H1 (cell line): ENCODE measurements around the gene RSRC2. TPM values are rescaled to one million over a fixed set of nuclear protein-coding genes. Genes with fewer than 3 reads are reported as not detected.

ENCODE experiments used
- CTCF ChIA-PET: fragments of 300-600 bp; sonication (Branson Sonifier 250); formaldehyde crosslinking; loops from one replicate; lab custom pipeline; 2021; ENCODE audit not compliant: partially characterized antibody; lab: Charles Lee
- POLR2A ChIA-PET: fragments of 300-600 bp; sonication (Branson Sonifier 250); formaldehyde crosslinking; loops from one replicate; lab custom pipeline; 2021; ENCODE audit warnings: inconsistent platforms; ENCODE audit not compliant: partially characterized antibody; lab: Charles Lee
- DNase-seq, 2 experiments: peaks; one replicate each; pipeline versions ENCODE4 v3.0.0 to v3.0.0-alpha.2; 2010 to 2022; ENCODE audit warnings: low spot score in 2 of 2, low read depth in 1 of 2, mixed read lengths in 1 of 2
- FAIRE-seq: peaks from 2 replicates; lab custom pipeline; 2011; peaks lifted over from hg19 to GRCh38; lab: Jason Lieb, UNC
- H2AFZ ChIP-seq: 2 replicates; pipeline ENCODE4 v1.8.1; 2012; ENCODE audit warnings: low read length, inconsistent platforms
- H2AK5ac ChIP-seq: 2 replicates; pipeline ENCODE4 v1.6.1; 2013; ENCODE audit warnings: low read depth, low read length
- H2BK120ac ChIP-seq: replicated peaks from 2 replicates; pipeline ENCODE3; 2013; ENCODE audit warnings: low read depth, low read length, inconsistent platforms
- H2BK12ac ChIP-seq: 2 replicates; pipeline ENCODE4 v1.6.1; 2013; ENCODE audit warnings: low read depth, low read length
- H2BK15ac ChIP-seq: 2 replicates; pipeline ENCODE4 v1.6.1; 2013; ENCODE audit warnings: low read length
- H2BK20ac ChIP-seq: 2 replicates; pipeline ENCODE4 v1.6.1; 2013; ENCODE audit warnings: low read length
- H2BK5ac ChIP-seq: 2 replicates; pipeline ENCODE4 v1.6.1; 2013; ENCODE audit warnings: low read depth, low read length
- H3K14ac ChIP-seq: 2 replicates; pipeline ENCODE4 v1.6.1; 2013; ENCODE audit warnings: inconsistent platforms; ENCODE audit not compliant: insufficient read length
- H3K18ac ChIP-seq: 2 replicates; pipeline ENCODE4 v1.6.1; 2013; ENCODE audit warnings: low read length; ENCODE audit errors: extremely low read depth
- H3K23ac ChIP-seq: 2 replicates; pipeline ENCODE4 v1.6.1; 2013; ENCODE audit warnings: inconsistent platforms; ENCODE audit not compliant: insufficient read length
- H3K23me2 ChIP-seq: 2 replicates; pipeline ENCODE4 v1.6.1; 2013; ENCODE audit warnings: low read depth, low read length
- H3K27ac ChIP-seq: 2 replicates; pipeline ENCODE4 v1.6.1; 2011; ENCODE audit warnings: low read depth, low read length, inconsistent platforms
- H3K27me3 ChIP-seq, 4 experiments: replicated peaks in 1 of 4; 1 replicate in 1 of 4; 2 replicates in 3 of 4; pipeline versions ENCODE4 v1.6.1 to v1.8.1; 2011 to 2013; ENCODE audit warnings: low read length in 3 of 4, mild to moderate bottlenecking in 3 of 4, inconsistent platforms in 2 of 4, mixed read lengths in 2 of 4, moderate library complexity in 1 of 4; ENCODE audit not compliant: control insufficient read depth in 3 of 4, insufficient read depth in 3 of 4; ENCODE audit errors: extremely low read depth in 1 of 4
- H3K36me3 ChIP-seq, 4 experiments: 2 replicates each; pipeline versions ENCODE4 v1.6.1 to v1.8.1; 2011 to 2013; ENCODE audit warnings: mild to moderate bottlenecking in 4 of 4, low read length in 3 of 4, moderate library complexity in 2 of 4, control low read depth in 1 of 4, inconsistent platforms in 1 of 4; ENCODE audit not compliant: insufficient read depth in 4 of 4, control insufficient read depth in 2 of 4
- H3K4ac ChIP-seq: replicated peaks from 2 replicates; pipeline ENCODE3; 2013; ENCODE audit warnings: low read length, low read depth, mixed read lengths, inconsistent platforms; ENCODE audit not compliant: insufficient read length
- H3K4me1 ChIP-seq, 4 experiments: replicated peaks in 1 of 4; 1 replicate in 1 of 4; 2 replicates in 3 of 4; pipeline versions ENCODE4 v1.6.1 to v1.8.1; 2011 to 2013; ENCODE audit warnings: low read length in 3 of 4, inconsistent platforms in 2 of 4, mixed read lengths in 1 of 4; ENCODE audit not compliant: insufficient read depth in 4 of 4, control insufficient read depth in 3 of 4
- H3K4me2 ChIP-seq, 2 experiments: 2 replicates each; pipeline versions ENCODE4 v1.6.1 to v1.8.1; 2011 to 2013; ENCODE audit warnings: low read depth in 2 of 2, low read length in 2 of 2, control low read depth in 1 of 2, inconsistent platforms in 1 of 2, mild to moderate bottlenecking in 1 of 2; ENCODE audit not compliant: insufficient read depth in 1 of 2
- H3K4me3 ChIP-seq, 4 experiments: fragments of 200-600, 300-600 bp in 1 of 4; sonication (generic), shearing (Covaris generic), sonication (Bioruptor Twin) in 1 of 4; 2 replicates each; pipeline versions ENCODE4 v1.5.1 to v1.8.1; 2011 to 2016; ENCODE audit warnings: low read length in 4 of 4, low read depth in 3 of 4, control low read depth in 2 of 4, inconsistent platforms in 2 of 4, mild to moderate bottlenecking in 2 of 4, mixed read lengths in 1 of 4, moderate library complexity in 1 of 4; ENCODE audit not compliant: insufficient read depth in 2 of 4; ENCODE audit errors: extremely low read depth in 1 of 4
- H3K56ac ChIP-seq: replicated peaks from 2 replicates; pipeline ENCODE3; 2013; ENCODE audit warnings: low read depth, mild to moderate bottlenecking, mixed read lengths, low read length, inconsistent platforms; ENCODE audit not compliant: insufficient read length
- H3K79me1 ChIP-seq: 2 replicates; pipeline ENCODE4 v1.6.1; 2013; ENCODE audit warnings: low read depth, low read length, control low read depth
- H3K79me2 ChIP-seq, 2 experiments: 2 replicates each; pipeline versions ENCODE4 v1.6.1 to v1.8.1; 2012 to 2013; ENCODE audit warnings: low read length in 2 of 2, mild to moderate bottlenecking in 2 of 2, inconsistent platforms in 1 of 2; ENCODE audit not compliant: insufficient read depth in 2 of 2, control insufficient read depth in 1 of 2
- H3K9ac ChIP-seq, 4 experiments: replicated peaks in 1 of 4; 1 replicate in 1 of 4; 2 replicates in 3 of 4; pipeline versions ENCODE4 v1.6.1 to v1.8.1; 2011 to 2013; ENCODE audit warnings: low read depth in 3 of 4, low read length in 3 of 4, control low read depth in 2 of 4, mild to moderate bottlenecking in 2 of 4, moderate library complexity in 2 of 4, inconsistent platforms in 1 of 4; ENCODE audit errors: extremely low read depth in 1 of 4
- H3K9me3 ChIP-seq, 2 experiments: 2 replicates each; pipeline versions ENCODE4 v1.6.1 to v1.8.1; 2012 to 2013; ENCODE audit warnings: mild to moderate bottlenecking in 2 of 2, moderate library complexity in 2 of 2, control low read depth in 1 of 2, inconsistent platforms in 1 of 2, low read depth in 1 of 2, low read length in 1 of 2, mixed read lengths in 1 of 2; ENCODE audit not compliant: insufficient read depth in 2 of 2
- H4K20me1 ChIP-seq, 2 experiments: replicated peaks in 1 of 2; 2 replicates each; pipeline versions ENCODE3 to v1.8.1; 2011 to 2013; ENCODE audit warnings: inconsistent platforms in 2 of 2, low read length in 2 of 2, mild to moderate bottlenecking in 1 of 2; ENCODE audit not compliant: insufficient read depth in 2 of 2, control insufficient read depth in 1 of 2
- H4K5ac ChIP-seq: 2 replicates; pipeline ENCODE4 v1.6.1; 2013; ENCODE audit warnings: low read length, low read depth, mixed read lengths, inconsistent platforms; ENCODE audit not compliant: insufficient read length
- H4K8ac ChIP-seq: 2 replicates; pipeline ENCODE4 v1.8.0; 2013; ENCODE audit warnings: mild to moderate bottlenecking, moderate library complexity, low read length, inconsistent platforms; ENCODE audit not compliant: insufficient read depth; ENCODE audit errors: extremely low read depth
- H4K91ac ChIP-seq: replicated peaks from 2 replicates; pipeline ENCODE3; 2013; ENCODE audit warnings: low read length, mixed read lengths, inconsistent platforms; ENCODE audit not compliant: insufficient read length
- BCL11A ChIP-seq, 2 experiments: IDR thresholded peaks; one replicate each; pipeline ENCODE4 v1.6.1; 2011; ENCODE audit warnings: low read depth in 2 of 2, low read length in 2 of 2, mild to moderate bottlenecking in 2 of 2
- CBX5 ChIP-seq: fragments of 300-800, 300-1000 bp; sonication (generic); IDR thresholded peaks from 2 replicates; pipeline ENCODE4 v1.7.1; 2016; ENCODE audit warnings: antibody characterized with exemption, low read length, low read depth
- CHD1 ChIP-seq: IDR thresholded peaks from 2 replicates; pipeline ENCODE4 v1.6.1; 2012; ENCODE audit warnings: low read depth, low read length, improper control_type of control experiment
- EGR1 ChIP-seq: IDR thresholded peaks from 2 replicates; pipeline ENCODE4 v1.6.1; 2011; ENCODE audit warnings: low read depth, low read length, borderline replicate concordance
- FOSL1 ChIP-seq: IDR thresholded peaks from 2 replicates; pipeline ENCODE4 v1.6.1; 2011; ENCODE audit warnings: mild to moderate bottlenecking, low read depth, low read length, moderate library complexity; ENCODE audit not compliant: insufficient read depth
- HDAC2 ChIP-seq, 2 experiments: fragments of 300-600 bp in 1 of 2; sonication (generic) in 1 of 2; IDR thresholded peaks; 2 replicates each; pipeline ENCODE4 v1.6.1; 2011 to 2012; ENCODE audit warnings: low read depth in 2 of 2, low read length in 2 of 2, mild to moderate bottlenecking in 2 of 2, moderate library complexity in 2 of 2, borderline replicate concordance in 1 of 2, inconsistent platforms in 1 of 2
- JUND ChIP-seq: IDR thresholded peaks from 2 replicates; pipeline ENCODE4 v1.6.1; 2011; ENCODE audit warnings: mild to moderate bottlenecking, improper control_type of control experiment, low read length
- NRF1 ChIP-seq: IDR thresholded peaks from 2 replicates; pipeline ENCODE4 v1.6.1; 2011; ENCODE audit warnings: mild to moderate bottlenecking, low read depth, low read length, improper control_type of control experiment
- PHF8 ChIP-seq: fragments of 200-600 bp; sonication (generic); conservative IDR thresholded peaks from 2 replicates; pipeline ENCODE4 v1.7.1; 2012; ENCODE audit warnings: low read depth, mild to moderate bottlenecking, inconsistent platforms, low read length, moderate library complexity
- POLR2AphosphoS5 ChIP-seq: IDR thresholded peaks from 2 replicates; pipeline ENCODE4 v1.6.1; 2011; ENCODE audit warnings: low read depth, low read length
- TAF7 ChIP-seq: optimal IDR thresholded peaks from 2 replicates; pipeline ENCODE3; 2011; ENCODE audit warnings: low read depth, mild to moderate bottlenecking, inconsistent platforms, low read length, moderate library complexity, borderline replicate concordance
- TEAD4 ChIP-seq: IDR thresholded peaks from 2 replicates; pipeline ENCODE4 v1.6.1; 2012; ENCODE audit warnings: low read depth, low read length, inconsistent platforms, mixed read lengths
- WGBS, 2 experiments: shearing (Covaris generic) in 1 of 2; methylation state at CpG; one replicate each; pipeline versions ENCODE4 v1.1.6 to v1.1.7; 2013 to 2015; ENCODE audit warnings: low lambda C conversion rate in 2 of 2, mixed read lengths in 2 of 2, inconsistent platforms in 1 of 2, low coverage in 1 of 2, missing lambda C conversion rate in 1 of 2; ENCODE audit not compliant: insufficient replicate concordance in 2 of 2, insufficient coverage in 1 of 2, insufficient read length in 1 of 2; ENCODE audit errors: extremely low coverage in 1 of 2, missing lambda C conversion rate in 1 of 2; 5-methylcytosine and 5-hydroxymethylcytosine counted together
- polyA plus RNA-seq, 7 experiments: library from polyadenylated mRNA; depleted of rRNA in 3 of 7; stranded (reverse) in 5 of 7; unstranded in 2 of 7; fragments of >200 nt in 5 of 7; fragments of 200-250 nt in 2 of 7; gene quantifications; 1 replicate in 5 of 7; 2 replicates in 1 of 7; 4 replicates in 1 of 7; pipeline versions ENCODE4 v1.2.1 to v1.2.3, GENCODE V29; 2011 to 2013; ENCODE audit warnings: missing spikeins in 2 of 7, mixed read lengths in 2 of 7
- total RNA-seq: library from RNA; stranded (reverse); fragmentation: NEBNext Ultra II Directional; extraction: Animal tissue kit (Norgen Biotek cat#: 25700); gene quantifications from 2 replicates; pipeline ENCODE4 v1.2.1, GENCODE V29; 2021

The RSRC2 gene
- total and polyA plus RNA-seq, 2 of the 8 experiments (the other 6 are each of a cell fraction or from before 2014, with no cell fraction given), result 15.9 to 71.4 TPM

DNA sequence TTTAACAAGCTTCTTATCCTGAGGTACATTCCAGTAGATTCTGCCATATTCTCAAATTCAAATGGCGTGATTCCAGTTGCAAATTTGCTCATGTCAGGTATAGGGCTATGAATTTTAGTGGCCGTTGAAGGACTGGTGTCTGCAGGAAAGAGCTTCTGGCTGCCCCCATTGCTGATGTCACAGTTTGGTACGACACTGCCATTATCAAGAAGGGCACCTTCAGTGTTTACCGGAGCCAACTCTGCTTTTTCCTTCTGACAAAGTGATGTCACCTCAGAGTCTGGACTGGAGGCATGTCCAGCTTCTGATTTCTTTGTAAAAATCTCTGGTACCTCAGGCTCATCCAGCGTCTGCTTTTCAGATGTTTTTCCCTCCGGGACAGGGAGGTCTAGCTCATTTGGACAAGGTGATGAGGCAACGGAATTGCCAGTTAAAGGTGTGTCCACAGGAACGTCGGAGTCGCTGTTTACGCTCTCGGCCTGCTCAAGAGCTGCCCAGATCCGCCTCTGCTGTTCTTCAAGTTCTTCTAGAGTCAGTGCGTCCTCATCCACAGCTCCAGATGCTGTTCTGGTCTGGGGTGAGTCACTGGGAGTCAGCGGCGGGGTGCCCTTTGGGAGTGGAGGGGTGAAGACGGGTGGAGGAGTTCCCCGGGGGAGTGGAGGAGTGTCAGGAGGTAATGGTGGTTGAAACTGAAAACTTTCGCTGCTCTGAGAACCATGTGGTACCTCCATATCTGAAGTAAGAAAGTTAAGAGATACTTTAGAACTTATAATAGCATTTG is 53.0 kb downstream of the RSRC2 start:
- Histone ChIP-seq H3K56ac (no peak overlapping the region), H2BK15ac (no peak overlapping the region), H3K4me3 (no peak overlapping the region), H4K8ac (no peak overlapping the region; the same call in 1 of the 2 replicates), H3K14ac (no peak overlapping the region), H3K4ac (no peak overlapping the region), H3K27me3 (no peaks in the 10 kb centered on the region), H3K9ac (no peak overlapping the region), H2BK20ac (no peak overlapping the region), H3K4me2 (no peak overlapping the region), H3K36me3 (peaks cover 19 to 57% (median 43%) of the 10 kb centered on the region in 4 experiments), H3K79me1 (no peaks in the 10 kb centered on the region), H3K9me3 (no peaks in the 10 kb centered on the region), H3K4me1 (no peaks in the 10 kb centered on the region), H3K23me2 (no peaks in the 10 kb centered on the region), H2BK12ac (no peak overlapping the region), H2AFZ (no peak overlapping the region), H2BK120ac (no peak overlapping the region), H4K91ac (no peak overlapping the region), H2BK5ac (no peak overlapping the region), H3K23ac (no peak overlapping the region), H2AK5ac (no peak overlapping the region), H4K5ac (no peak overlapping the region), H4K20me1 (peaks cover 0 to 2% of the 10 kb centered on the region in 2 experiments), H3K18ac (no peak overlapping the region), H3K27ac (no peak overlapping the region), H3K79me2 (no peaks in the 10 kb centered on the region)
- ChIA-PET CTCF (interaction anchor here (0.6 to 5.5 kb wide), 14 partner anchors 11 to 258 kb away, joined by 3 to 130 read pairs (median 4); partner anchors contain the start of gene ZCCHC8), POLR2A (interaction anchor here (0.6 to 5.9 kb wide), 12 partner anchors 9 to 201 kb away, joined by 3 to 43 read pairs (median 3); partner anchors contain the start of genes KNTC1, RSRC2 and ZCCHC8)
- FAIRE-seq (no peak), DNase-seq (no peak)
- WGBS, 2 experiments, result 94% methylated on average over 19 of the region's 19 CpGs; no CpG with 5 or more reads in 1 of the 2 experiments
- TF ChIP-seq PHF8 (no peak), CBX5 (no peak), NRF1 (no peak), CHD1 (no peak), HDAC2 (IDR thresholded peaks at IDR 0.05; ENCODE audit: borderline replicate concordance in 1 of 2, low read depth in 2 of 2, low read length in 2 of 2) (no peak), POLR2AphosphoS5 (no peak), EGR1 (no peak), FOSL1 (no peak), JUND (no peak), TAF7 (no peak), BCL11A (IDR thresholded peaks at IDR 0.05; ENCODE audit: low read depth in 2 of 2, low read length in 2 of 2) (no peak), TEAD4 (no peak)
